Putamen (tissue), 1 donor: ENCODE measurements around the gene BMP5.

Experiments used
- DNase-seq: peaks from one replicate; pipeline ENCODE4 v3.0.0-alpha.2; 2016; ENCODE audit warnings: low spot score

The BMP5 gene

DNA sequence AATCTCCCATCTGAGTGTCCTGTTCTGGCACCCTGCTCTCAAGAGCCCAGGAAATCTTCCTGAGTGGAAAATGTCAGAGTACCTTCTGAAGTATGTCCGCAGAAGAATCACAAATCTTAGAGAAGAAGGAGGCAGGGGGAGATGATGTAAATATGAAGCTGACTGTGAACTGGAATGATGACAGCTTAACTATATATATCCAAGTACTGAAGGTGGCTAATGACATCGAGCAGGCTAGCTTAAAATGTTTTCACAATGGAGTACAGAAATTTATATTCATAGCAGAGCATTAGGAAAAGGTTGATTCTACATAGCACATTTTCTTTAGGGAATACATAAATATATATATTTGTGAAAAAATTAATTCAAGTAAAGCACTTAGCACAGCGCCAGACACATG is 64.3 kb downstream of the BMP5 start:
- no peak for DNase-seq

DNA sequence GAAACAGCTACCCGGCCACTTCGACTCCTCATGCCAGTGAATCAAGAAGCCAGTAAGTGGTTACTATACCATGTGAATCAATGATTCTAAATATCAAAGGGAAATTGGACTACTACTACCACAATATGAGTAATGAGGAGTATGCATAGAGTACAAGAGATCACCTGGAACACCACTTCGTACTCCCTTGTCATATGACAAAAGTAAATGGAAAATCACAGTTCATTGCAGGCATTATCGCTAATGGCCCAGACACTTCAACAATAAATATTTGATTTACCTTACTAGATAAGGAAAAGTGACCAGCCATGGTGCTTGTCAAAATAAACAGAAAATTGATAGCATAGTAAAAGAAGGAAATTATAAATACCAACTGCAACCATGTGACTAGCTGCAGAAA is 73.1 kb downstream of the BMP5 start:
- DNase-seq = no peak

DNA sequence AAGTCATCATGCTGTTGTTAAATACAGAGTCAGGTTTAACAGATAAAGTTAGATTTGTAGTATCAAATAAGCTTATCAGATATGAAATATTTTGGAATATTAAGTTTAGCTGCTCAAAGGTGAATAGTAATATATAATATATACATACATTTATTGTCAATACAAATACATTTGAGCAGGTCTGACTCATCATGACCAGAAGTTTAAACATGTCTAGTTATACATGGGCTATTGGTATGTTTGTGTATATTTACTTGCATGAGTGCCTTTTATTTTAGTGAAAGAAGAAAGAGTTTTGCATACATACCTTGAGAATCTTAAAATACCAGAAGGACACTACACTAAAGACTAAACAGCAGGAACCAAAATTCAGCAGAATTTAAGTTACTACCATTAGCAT is 76.8 kb downstream of the BMP5 start:
- no peak for DNase-seq

DNA sequence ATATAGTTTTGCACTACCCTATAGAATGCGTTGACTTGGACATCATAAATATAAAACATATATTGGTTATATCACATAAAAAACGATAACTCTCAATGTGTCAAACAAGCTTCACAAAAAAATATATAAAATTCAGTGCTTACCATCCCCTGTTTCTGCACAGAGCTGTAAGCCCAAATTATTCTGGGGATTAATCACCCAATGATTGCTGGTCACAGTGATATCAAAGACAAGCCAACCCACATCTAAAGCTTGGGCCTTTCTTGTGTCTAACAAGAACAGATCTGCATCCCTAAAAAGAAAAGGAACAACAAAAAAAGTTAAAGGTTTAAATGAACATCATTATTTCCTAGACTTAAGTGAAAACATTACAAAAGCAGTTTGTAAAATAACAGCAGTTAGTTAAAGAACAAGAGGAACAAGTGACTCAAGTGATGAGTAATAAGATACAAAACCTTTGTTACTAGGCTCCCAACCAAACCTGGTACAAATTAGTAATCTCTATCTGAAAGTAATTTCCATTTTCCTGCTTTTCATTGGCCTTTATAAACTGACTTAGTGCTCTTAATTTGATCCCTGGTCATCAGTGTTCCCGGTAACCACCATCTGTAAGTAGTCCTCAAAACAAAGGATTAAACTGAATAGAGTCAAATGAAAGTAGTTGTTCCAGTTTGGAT is 81.1 kb downstream of the BMP5 start:
- DNase-seq = no peak

DNA sequence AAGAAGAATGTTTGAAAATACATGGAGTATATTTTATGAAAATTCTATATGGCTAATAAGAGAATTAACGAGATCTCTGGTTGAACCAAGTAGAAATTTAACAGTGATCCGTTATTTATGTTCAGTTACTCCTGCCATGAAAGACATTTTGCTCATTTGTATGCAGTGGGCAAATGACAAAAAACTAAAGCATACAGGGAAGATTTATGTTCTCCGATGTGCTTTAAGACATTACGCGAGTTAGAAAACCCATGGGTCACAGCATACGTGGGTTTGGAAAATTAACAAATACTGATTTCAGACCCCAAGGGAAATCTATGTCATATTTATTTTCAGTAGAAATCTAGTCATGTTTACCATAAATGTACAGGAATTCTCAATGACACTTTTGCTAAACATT is 90.1 kb downstream of the BMP5 start:
- DNase-seq = no peak

DNA sequence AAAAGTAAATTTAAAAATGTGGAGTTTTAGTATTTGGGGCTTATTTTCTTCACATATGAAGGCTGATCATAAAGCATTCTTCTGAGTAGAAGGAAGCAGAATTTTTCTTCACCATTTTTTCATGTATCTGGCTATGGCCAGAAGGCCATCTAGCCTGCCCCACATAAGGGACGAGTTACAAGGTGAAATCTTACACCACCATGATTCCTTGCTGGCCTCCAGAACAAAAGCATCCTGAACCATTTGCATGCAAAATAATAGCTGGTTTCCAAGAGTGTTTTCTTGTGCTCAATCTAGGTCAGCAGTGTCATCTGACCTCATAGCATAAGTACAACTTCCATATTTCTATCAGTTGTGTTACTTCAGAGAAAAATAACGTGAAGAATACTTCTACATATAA is 93.1 kb downstream of the BMP5 start:
- DNase-seq = no peak

DNA sequence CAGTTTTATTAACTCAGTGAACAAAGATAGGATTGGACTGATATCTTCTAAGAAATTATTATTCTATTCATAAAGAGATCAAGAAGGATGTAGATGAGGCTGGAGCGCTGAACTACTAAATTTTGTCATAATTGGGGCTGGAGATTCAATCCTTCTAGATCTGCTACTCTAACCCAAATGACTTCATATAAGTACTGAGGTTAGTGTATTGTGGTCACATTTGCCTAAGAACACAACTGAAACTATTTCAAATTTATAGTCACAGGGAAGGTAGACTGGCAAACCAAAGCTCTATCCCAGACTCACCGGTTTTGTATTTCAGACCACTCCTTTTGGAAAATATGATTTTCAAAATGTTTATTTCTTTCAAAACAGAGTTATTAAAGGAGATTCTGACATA is 96.7 kb downstream of the BMP5 start:
- DNase-seq = no peak

DNA sequence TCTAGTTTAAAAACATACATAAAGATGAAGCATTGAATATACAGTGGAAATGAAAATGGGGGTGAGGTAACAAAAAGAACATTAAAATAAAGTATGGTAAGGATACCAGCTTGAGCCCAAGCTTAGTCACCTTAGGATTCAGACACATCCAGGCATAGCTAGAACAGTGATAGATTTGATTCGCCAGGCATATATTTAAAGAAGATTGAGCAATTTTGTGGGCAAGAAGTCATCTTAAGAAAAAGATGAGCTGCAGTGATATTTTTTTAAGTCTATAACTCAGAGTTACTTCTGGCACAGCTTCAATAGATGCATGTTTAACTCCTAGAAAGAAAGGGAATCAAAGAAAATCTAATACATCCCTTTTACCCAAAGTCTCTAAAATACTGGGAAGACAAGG is 97.9 kb downstream of the BMP5 start:
- no peak for DNase-seq

DNA sequence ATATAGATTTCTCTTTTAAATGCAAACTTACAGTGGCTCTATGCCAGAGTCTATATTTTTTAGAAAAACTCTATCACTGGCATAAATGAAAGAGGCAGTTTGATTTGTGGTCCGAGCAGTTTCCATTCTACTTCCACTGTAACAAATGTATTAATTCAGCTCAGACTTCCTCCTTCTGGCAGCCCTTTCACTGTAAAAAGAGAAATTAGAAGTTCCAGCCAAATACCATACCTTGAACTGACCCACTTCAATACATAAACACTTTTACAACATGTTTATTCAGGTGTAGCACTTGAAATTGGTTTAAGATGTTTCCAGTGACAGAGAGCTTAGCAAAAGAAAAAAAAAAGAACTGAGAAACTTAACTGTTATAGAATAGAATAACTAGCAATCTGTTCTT is 99.3 kb downstream of the BMP5 start:
- DNase-seq = no peak

DNA sequence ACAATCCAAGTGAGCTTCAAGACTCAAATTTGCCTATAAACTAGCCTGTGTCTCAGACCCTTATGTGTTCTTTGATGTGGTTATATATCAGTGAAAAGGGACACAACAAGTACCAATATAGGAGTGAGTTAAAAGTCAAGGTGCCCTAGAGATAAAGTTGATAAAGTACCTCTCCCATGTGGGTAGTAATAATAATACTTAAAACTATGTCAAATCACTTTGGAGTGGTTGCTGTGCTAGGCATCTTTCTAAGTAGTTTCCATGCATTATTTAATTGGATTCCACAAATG is 100.4 kb downstream of the BMP5 start:
- DNase-seq = no peak

DNA sequence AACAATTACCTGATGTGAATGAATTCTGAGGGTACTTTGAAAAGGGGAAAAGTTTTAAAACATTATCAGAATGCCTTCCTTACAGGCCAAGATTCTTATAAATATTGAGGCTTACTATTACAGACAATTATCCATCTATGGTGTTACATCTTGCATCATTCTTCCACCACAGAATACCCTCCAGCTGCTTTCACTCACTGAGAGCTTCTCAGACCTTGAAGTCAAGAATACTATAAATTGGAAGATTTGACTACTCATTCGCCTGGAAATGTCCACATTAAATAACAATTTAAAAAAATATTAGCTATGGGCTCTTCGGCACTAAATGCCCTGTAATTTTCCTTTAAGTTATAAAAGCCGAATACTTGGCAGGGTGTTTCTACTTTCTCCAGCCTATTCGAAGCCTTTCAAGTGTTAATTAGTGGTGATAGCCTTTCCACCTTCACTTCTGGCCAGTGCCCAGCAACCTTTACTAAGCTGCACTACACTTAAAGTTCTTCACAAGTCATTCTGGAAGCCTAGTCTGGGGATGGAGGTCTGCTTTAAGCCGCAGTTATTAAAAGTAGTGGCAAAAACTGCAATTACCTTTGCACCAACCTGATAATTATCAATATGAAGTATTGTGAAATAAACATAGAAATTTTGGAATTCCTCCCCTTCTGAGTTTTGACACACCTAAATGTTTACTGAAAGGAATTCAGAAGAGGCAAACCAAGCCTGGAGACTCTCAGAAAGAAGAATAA is 100.9 kb downstream of the BMP5 start:
- no peak for DNase-seq

DNA sequence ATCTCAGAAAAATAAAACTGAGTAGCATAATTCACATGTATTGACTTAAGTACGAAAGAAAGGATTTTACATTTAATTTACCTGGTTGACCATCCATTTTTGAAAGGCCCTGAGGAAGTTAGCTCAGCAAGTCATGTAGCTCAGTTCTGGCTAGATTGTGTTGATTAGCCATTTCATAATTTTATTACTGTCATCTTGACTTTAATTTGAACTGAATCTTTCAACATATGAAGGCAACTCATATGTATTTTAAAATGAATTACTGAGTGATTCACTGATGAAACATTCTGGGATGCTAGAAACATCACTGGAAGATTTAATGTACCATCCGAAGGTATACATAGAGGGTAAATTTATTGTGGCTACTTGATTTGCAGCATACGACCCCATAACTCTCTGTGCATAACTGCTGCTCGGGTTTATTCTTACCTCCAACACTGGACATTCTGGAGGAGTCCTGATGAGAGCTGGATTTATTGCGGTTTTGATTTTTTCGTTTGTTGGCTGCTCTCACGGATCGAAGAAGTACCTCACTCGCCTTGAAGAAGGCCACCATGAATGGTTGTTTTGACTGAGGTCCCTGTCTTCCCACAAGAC is 101.7 kb downstream of the BMP5 start:
- DNase-seq = no peak

DNA sequence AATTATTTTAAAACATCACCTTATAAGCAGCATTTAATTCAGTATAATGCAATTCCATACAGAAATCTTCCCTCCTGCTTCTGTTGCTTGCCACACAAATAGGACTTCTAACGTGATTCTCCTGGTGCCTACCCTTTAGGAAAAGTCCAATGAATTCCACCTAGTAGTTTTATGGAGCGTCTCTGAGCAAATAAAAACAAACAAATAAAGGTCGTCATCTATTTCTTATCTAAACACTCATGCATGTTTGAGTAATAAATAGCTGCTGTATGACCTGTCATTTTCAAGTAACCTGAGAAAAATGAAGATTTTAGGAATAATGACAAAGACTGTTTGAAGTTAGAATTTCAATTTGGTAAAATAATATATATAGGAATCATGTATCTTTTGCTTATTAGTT is 102.7 kb downstream of the BMP5 start:
- no peak for DNase-seq

DNA sequence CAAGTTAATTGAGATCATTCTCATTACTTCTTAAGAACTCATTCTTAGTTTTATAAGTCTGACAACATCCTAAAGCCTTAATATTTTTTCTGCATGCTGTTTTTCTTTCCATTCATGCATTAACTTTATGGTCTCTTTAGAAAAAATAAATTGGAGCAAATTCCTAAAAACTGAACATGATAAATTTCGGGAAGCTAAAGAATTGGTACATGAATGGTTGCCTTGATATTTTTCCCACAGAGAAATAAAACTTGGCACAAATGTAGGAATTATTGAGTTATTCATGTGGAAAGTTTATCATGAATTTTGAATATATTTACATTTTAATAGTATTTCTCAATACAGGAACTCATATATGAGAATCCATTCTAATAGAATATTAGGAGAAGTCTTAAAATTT is 115.9 kb downstream of the BMP5 start:
- no peak for DNase-seq

DNA sequence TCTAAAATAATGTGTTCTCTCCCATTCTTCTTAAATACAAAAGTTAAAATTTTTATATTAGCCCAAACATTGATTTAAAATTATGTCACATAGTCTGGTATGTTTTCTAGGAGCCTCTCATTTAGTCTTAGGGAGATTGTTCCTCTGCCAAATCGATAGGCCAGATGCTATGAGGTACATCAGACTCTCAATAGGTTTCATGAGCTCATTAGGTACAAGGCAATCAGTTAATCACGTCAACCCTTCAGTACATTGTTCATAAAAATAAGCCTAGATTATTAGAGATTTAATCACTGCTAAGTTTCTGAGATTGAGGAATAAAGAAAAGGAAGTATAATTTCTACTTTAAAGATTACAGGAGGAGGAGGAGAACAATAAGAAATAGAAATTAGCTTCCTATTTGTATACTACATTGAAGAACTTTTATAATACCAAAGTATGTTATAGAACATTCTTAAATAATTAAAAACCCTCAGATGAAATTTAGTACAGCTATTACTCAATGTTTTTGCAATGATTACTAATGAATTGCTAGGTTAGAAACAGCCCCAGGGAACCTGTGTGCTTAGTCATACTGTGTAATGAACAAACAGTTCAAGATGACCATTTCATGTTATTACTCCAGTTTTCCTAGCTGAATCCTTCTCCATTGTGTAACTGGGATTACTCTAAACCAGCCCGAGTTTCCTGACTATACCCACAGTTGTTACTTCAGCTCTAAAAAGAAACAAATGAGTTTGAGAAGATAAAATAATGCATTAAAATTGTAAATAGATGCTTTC is 117.0 kb downstream of the BMP5 start:
- DNase-seq = no peak

DNA sequence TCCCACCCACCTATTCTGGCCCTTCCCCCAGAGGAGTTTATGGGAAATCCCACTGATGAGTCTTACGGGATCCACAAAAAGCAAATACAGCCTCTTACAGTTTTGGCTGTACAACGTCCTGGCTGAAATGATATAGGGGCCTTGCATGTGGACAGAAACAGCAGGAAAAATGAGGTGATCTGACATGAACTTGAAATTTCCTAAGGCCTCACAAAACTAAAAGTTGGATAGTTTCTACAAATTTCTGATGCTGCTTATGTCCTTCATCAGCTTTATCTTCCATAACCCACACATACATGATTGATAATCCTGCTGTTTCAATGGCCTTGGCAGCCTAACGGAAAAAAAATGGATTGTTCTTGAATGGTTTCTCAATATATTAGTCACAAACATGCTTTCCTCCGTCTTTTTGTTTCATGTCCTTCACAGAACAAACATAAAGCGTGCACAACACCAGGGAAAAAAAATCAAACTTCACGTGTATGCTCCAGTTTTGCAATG is 118.8 kb downstream of the BMP5 start:
- DNase-seq = no peak

DNA sequence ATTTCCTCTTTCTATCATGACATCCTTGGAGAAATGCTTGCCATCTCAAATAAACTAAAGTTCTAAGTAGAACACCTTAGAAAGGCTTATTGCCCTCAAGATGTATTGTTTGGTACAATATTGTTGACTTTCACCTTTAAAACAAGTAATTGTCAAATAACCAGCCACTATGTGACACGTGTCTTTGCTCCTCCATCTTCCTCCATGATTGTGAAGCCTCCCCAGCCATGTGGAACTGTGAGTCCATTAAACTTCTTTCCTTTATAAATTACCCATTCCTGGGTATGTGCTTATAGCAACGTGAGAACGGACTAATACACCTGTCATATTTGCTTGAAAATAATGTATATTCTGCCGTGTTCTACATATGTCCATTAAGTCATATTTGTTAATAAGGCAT is 126.5 kb downstream of the BMP5 start:
- no peak for DNase-seq

DNA sequence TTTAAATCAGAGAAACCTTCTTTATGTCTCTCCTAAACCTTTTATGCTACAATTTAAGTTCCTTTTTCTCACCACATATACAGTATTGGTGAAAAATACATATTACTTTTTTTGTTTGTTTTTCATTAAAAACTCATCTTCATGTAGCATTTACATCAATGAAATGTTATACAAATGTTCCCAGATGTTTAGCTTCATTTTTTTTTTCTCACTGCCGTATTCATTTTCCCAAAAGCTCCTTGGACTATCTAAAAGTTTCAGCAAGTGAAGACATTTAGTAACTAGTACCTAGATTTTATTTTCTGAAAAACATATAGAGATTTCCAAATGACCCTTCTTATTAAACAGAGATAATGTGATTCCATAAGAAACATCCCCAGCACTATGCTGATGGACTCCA is 128.9 kb downstream of the BMP5 start:
- no peak for DNase-seq

DNA sequence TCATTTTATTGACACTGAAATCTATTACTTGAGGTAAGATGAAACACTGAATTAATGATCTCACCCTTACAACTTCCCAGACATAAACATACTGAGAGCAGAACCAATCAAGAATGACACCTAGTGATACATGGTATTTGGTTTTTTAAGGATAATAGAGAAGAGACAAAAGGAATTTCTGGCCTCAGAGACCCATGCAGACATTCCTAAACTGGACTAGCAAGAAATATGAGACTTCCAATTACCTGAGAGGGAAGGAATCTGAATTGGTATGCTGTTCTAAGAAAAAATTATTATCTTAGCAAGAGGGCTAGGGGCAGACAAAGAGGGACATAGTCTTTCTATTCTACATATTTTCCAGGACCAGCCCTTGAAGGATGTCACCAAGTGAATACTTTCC is 141.1 kb downstream of the BMP5 start:
- DNase-seq = no peak

DNA sequence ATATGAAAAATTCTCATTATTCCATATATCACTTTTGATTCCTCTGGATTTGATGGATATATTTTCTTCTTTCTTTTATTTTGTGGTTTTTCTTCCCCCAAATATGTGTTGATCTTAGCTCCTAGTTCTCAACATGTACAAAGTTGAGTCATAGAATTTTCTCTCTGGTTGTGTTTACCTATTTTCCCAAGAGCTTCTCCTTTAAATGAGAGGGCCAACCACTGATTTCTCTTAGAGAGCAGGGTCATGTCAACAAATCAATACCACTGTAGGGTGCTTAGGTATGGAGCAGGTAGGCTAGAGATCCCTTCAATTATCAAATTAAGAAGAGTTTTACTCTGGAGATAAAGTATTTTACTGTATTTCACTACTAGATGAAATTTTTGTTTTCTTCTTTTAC is 145.7 kb downstream of the BMP5 start:
- DNase-seq = no peak

DNA sequence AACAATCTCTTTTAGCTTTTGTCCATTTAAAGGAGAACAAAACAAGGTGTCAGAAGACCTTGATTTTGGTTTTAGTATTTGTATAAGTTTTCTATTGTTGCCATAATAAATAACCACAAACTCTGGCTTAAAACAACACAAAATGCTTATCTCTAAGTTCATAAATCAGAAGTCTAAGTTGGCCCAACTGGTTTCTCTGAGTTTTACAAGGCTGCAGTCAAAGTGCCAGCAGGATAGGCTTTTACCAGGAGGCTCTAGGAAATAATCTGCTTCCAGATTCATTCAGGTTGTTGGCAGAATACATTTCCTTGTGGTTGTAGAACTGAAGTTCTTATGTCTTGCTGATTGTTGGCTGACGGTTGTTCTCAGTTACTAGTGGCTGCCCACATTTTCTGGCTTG is 149.2 kb downstream of the BMP5 start:
- DNase-seq = no peak

DNA sequence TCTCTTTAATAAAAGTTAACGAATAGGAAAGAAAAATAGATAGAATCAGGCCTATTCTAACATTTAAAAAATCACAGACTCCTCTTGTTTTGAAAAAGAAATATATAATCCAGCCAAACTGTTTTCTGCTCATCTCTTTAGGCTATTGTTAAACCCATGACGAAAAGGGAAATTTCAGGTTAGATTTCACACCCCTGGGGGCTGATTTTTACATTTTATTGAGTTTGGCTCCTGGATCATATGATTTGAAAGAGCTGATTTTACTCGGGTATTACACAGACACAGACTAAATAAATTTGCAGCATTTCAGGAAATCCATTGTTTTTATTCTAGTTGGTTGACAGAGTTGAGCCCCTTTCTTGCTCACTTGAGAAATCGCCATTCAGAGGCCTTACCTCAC is 160.6 kb downstream of the BMP5 start:
- DNase-seq = no peak

DNA sequence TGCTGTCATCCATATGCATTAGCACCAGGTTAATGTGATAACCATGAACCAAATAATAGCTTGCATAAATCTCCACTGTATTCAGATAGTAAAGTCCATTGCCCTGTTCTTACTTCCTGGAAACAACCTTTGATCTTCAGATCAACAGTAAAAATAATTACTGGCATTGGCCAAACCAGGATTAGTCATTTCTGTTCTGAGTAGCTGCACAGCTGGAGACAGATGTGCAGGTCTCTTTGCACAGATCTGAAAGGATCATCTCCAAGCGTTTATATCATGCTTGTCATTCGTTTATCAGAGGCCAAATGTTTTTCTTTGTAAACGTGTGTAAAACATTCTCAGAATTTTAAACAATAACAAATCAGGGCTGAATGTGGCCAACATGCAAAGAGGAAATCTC is 162.0 kb downstream of the BMP5 start:
- no peak for DNase-seq
